Lower lobe of right lung (tissue), 2 donors: ENCODE results near the gene NKX3-2. TPM values are rescaled to one million over a fixed set of nuclear protein-coding genes. Genes with fewer than 3 reads are reported as not detected.
A peak's percentile ranks its signal among the peaks of the same experiment; 100 is the strongest.

ENCODE experiments used
- ATAC-seq, 2 donors: fragments of 200-7000 bp; cut with Tn5 transposase; one replicate each; pipeline ENCODE4 v1.9.1; 2020 to 2022; ENCODE audit warnings: mild to moderate bottlenecking in 2 of 2, moderate library complexity in 2 of 2
- DNase-seq: peaks from one replicate; pipeline ENCODE4 v3.0.0-alpha.2; 2020
- H3K27ac ChIP-seq: fragments of 200-600 bp; one replicate; pipeline ENCODE4 v1.8.0; 2022
- H3K27me3 ChIP-seq: fragments of 200-600 bp; one replicate; pipeline ENCODE4 v1.8.0; 2022; ENCODE audit warnings: low read depth
- H3K36me3 ChIP-seq: fragments of 200-600 bp; one replicate; pipeline ENCODE4 v1.8.0; 2022; ENCODE audit warnings: mild to moderate bottlenecking
- H3K4me1 ChIP-seq: fragments of 200-600 bp; one replicate; pipeline ENCODE4 v1.8.0; 2022
- H3K4me3 ChIP-seq: fragments of 200-600 bp; one replicate; pipeline ENCODE4 v1.8.0; 2022; ENCODE audit warnings: mild to moderate bottlenecking
- H3K9me3 ChIP-seq: fragments of 200-600 bp; one replicate; pipeline ENCODE4 v1.8.0; 2022
- intact Hi-C: fragments of 100-400 bp; cut with DNase I; formaldehyde crosslinking; loops from one replicate; pipeline ENCODE4 v1.11.0; 2022
- total RNA-seq: library from RNA; stranded (reverse); fragmentation: NEBNext Ultra II Directional; extraction: Animal tissue kit (Norgen Biotek cat#: 25700); gene quantifications from one replicate; pipeline ENCODE4 v1.2.1, GENCODE V29; 2021
- TF ChIP-seq, protein P1 (sequence below): fragments of 200-600 bp; IDR thresholded peaks from one replicate; pipeline ENCODE4 v1.8.0; 2022; ENCODE audit warnings: antibody characterized with exemption, mild to moderate bottlenecking
- donor health status: DM: no; HTN: yes; CAD: no; lungs with severe emphysema.

The NKX3-2 gene
- total RNA-seq, 1 donor from 2014 or later, result not detected

DNA sequence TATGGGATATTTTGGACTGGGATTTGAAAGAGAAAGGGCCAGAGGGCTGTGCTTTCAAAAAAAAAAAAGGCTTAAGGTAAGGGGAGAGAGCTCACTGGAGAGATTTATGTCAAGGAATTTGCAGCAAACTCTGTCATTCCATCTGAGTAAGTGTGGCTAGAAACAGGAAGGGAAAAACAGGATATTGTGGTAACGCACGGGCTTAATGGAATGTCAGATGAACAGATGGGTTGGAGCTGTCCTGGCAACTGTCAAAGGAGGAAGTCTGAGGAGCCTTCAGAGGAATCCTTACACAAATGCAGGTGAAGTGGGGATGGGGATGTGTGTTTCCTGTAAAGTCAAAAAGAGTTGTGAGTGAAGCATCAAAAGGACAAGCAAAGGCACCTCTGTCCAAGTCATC, 15.1 kb upstream of the NKX3-2 start:
- H3K27ac ChIP-seq, result no peak overlapping the region
- no peaks in the 10 kb centered on the region for H3K27me3 ChIP-seq
- H3K4me1 ChIP-seq, result no peaks in the 10 kb centered on the region
- no peak for DNase-seq
- H3K4me3 ChIP-seq, result no peak overlapping the region
- no peaks in the 10 kb centered on the region for H3K36me3 ChIP-seq
- TF ChIP-seq, protein P1, sequence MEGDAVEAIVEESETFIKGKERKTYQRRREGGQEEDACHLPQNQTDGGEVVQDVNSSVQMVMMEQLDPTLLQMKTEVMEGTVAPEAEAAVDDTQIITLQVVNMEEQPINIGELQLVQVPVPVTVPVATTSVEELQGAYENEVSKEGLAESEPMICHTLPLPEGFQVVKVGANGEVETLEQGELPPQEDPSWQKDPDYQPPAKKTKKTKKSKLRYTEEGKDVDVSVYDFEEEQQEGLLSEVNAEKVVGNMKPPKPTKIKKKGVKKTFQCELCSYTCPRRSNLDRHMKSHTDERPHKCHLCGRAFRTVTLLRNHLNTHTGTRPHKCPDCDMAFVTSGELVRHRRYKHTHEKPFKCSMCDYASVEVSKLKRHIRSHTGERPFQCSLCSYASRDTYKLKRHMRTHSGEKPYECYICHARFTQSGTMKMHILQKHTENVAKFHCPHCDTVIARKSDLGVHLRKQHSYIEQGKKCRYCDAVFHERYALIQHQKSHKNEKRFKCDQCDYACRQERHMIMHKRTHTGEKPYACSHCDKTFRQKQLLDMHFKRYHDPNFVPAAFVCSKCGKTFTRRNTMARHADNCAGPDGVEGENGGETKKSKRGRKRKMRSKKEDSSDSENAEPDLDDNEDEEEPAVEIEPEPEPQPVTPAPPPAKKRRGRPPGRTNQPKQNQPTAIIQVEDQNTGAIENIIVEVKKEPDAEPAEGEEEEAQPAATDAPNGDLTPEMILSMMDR, result no peak
- ATAC-seq, result no peak
- no peaks in the 10 kb centered on the region for H3K9me3 ChIP-seq
- intact Hi-C loops, result no loop called here

DNA sequence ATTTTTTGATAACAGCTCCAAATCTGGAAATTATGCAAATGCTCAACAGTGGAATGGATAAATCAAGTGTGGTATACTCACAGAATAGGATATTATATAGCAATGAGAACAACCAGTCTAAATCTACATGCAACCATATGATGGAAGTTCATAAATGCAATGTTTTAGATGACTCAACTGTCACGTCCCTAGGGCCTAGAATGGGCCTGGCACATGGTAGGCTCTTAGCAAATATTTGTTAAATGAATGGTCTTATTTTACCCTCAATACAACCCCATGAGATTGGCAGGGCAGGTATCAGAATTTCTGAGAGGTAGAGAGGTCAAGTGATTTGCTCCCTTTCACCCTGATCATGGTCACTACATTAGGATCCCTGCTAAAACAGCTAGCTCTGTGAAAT, 14.6 kb upstream of the NKX3-2 start:
- Histone ChIP-seq H3K4me1 (no peaks in the 10 kb centered on the region), H3K27ac (no peak overlapping the region), H3K36me3 (no peaks in the 10 kb centered on the region), H3K9me3 (no peaks in the 10 kb centered on the region), H3K27me3 (no peaks in the 10 kb centered on the region), H3K4me3 (no peak overlapping the region)
- intact Hi-C loops, result no loop called here
- ATAC-seq (no peak), DNase-seq (no peak)
- TF ChIP-seq, protein P1, result no peak

DNA sequence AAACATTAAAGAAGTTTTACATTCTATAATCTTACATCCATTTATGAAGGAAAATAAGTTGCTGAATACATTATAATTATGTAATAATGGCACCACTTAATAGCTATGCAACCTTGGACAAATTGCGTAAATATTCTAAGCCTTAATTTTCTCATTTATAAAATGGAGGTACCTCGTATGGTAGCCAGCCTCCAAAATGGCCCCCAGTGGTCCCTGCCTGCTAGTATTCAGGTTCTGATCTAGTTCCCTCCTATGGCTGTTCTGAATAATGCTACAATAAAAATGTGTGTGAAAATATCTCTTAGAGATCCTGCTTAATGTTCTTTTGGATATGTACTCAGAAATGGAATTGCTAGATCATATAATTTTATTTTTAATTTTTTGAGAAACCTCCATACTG, 11.0 kb upstream of the NKX3-2 start:
- intact Hi-C loops, result no loop called here
- no peak for ATAC-seq
- TF ChIP-seq, protein P1, result no peak
- H3K27me3 ChIP-seq, result peaks cover 5% of the 10 kb centered on the region
- DNase-seq, result no peak
- H3K9me3 ChIP-seq, result no peaks in the 10 kb centered on the region
- H3K4me3 ChIP-seq, result no peak overlapping the region
- no peak overlapping the region for H3K27ac ChIP-seq
- no peaks in the 10 kb centered on the region for H3K4me1 ChIP-seq
- no peaks in the 10 kb centered on the region for H3K36me3 ChIP-seq

DNA sequence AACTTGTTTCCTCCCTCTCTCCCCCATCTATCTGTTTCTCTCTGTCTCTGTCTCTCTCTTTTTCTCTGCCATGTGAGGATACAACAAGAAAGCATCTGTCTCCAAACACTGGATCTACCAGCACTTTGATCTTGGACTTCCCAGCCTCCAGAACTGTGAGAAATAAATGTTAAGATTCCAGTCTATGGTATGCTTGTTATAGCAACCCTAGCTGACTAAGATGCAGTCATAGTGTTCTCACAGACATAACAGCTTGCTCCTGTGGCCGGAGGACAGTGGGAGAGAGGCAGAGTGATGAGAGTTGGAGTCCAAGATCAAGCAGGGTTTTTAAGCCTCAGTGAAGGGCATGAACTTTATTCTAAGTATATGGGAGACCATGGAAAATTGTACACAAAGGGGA, 8.8 kb upstream of the NKX3-2 start:
- Histone ChIP-seq H3K36me3 (no peaks in the 10 kb centered on the region), H3K4me3 (no peak overlapping the region), H3K27me3 (peaks cover 28% of the 10 kb centered on the region), H3K4me1 (peaks cover 7% of the 10 kb centered on the region), H3K27ac (no peak overlapping the region), H3K9me3 (no peaks in the 10 kb centered on the region)
- DNase-seq, result no peak
- ATAC-seq, result no peak
- intact Hi-C loops, result no loop called here
- TF ChIP-seq, protein P1, result no peak

DNA sequence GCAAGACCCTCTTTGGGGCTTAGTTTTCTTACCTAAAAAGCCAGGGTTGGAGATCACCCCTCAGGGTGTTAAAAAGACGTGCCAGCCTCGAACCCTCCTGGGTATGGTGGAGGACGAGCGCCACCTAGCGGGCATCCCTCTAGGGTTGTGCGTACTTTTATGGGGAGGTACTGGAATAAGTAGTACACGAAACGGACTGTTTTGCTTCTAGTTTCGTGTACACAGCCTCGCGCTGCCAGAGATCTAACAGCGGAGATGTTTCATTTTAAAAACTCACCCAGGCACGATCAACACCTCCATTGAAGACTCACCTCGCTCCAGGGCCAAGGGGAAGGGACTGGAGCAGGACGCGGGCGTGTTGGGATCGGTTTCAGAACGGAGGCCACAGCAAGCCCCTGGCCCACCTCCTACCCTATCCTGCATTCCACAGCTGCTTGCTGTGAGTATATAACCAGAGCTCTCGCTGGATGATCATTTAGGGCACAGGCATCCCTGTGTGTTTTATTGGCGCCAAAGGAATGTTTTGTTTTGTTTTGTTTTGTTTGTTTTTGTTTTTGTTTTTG, 4.8 kb upstream of the NKX3-2 start:
- ATAC-seq (peak; percentile 71 to 82), DNase-seq (peak; percentile 86)
- TF ChIP-seq, protein P1, result peak; percentile 89
- Histone ChIP-seq H3K4me1 (peaks cover 37% of the 10 kb centered on the region), H3K4me3 (peak overlapping the region; percentile 31), H3K9me3 (no peaks in the 10 kb centered on the region), H3K36me3 (no peaks in the 10 kb centered on the region), H3K27ac (no peak overlapping the region), H3K27me3 (peaks cover 68% of the 10 kb centered on the region)
- intact Hi-C loops, result loop anchor here (10.0 kb wide), 2 partner anchors 694 to 824 kb away; no protein-coding TSS in a partner anchor
